GM12878 (cell line): Measurements from ENCODE around the gene UXS1. TPM values are rescaled to one million over a fixed set of nuclear protein-coding genes. Genes with fewer than 3 reads are reported as not detected.

Experiments
- ATAC-seq: fragments of 200-7000 bp; cut with Tn5 transposase; 3 replicates; pipeline ENCODE4 v1.9.1; 2020; ENCODE audit warnings: mild to moderate bottlenecking, moderate library complexity
- BruUV-seq: library from RNA; stranded (reverse); fragments of 400-500 nt; replicated peaks from 2 replicates; lab custom pipeline; 2021; lab: Mats Ljungman, UMichigan
- CTCF ChIA-PET: fragments of 300-600 bp; sonication (Branson Sonifier 250); formaldehyde crosslinking; extraction: SDS; loops from one replicate; lab custom pipeline; 2021; ENCODE audit warnings: inconsistent platforms; lab: Yijun Ruan, JAX
- POLR2A ChIA-PET: fragments of 350-600 bp; formaldehyde crosslinking; extraction: SDS; loops from one replicate; lab custom pipeline; 2021; ENCODE audit warnings: inconsistent platforms; lab: Charles Lee
- RAD21 ChIA-PET: fragments of 300-600 bp; sonication (Branson Sonifier 250); formaldehyde crosslinking; loops from one replicate; lab custom pipeline; 2023; ENCODE audit warnings: antibody characterized with exemption; ENCODE audit not compliant: unreplicated experiment; lab: Charles Lee
- SMC1A ChIA-PET: fragments of 300-600 bp; sonication (Branson Sonifier 250); formaldehyde crosslinking; loops from one replicate; lab custom pipeline; 2023; ENCODE audit not compliant: unreplicated experiment, uncharacterized antibody; lab: Charles Lee
- DNase-seq: peaks from one replicate; pipeline ENCODE4 v3.0.0-alpha.2; 2011; ENCODE audit warnings: low read depth, low spot score
- FAIRE-seq: peaks from 3 replicates; lab custom pipeline; 2011; peaks lifted over from hg19 to GRCh38; lab: Jason Lieb, UNC
- H2AFZ ChIP-seq: 2 replicates; pipeline ENCODE4 v1.6.0; 2011; ENCODE audit warnings: low read depth, low read length, control low read depth; ENCODE audit not compliant: control insufficient read depth
- H3K27ac ChIP-seq: 2 replicates; pipeline ENCODE4 v1.5.1; 2011; ENCODE audit warnings: control low read depth; ENCODE audit not compliant: control insufficient read depth, insufficient read depth
- H3K27me3 ChIP-seq, 2 experiments: replicated peaks in 1 of 2; 2 replicates each; pipeline versions ENCODE4 v1.6.0 to v1.6.1; 2011; ENCODE audit warnings: low read length in 1 of 2; ENCODE audit not compliant: control insufficient read depth in 2 of 2, insufficient read depth in 2 of 2
- H3K36me3 ChIP-seq, 2 experiments: 2 replicates each; pipeline ENCODE4 v1.5.1; 2011; ENCODE audit warnings: low read length in 1 of 2; ENCODE audit not compliant: control insufficient read depth in 2 of 2, insufficient read depth in 2 of 2
- H3K4me1 ChIP-seq: 2 replicates; pipeline ENCODE4 v1.6.1; 2011; ENCODE audit warnings: mild to moderate bottlenecking, low read length, moderate library complexity, mixed read lengths; ENCODE audit not compliant: control insufficient read depth, insufficient read depth
- H3K4me2 ChIP-seq: 2 replicates; pipeline ENCODE4 v1.6.0; 2011; ENCODE audit warnings: control low read depth; ENCODE audit not compliant: control insufficient read depth, insufficient read depth
- H3K4me3 ChIP-seq: fragments of 200-600 bp; sonication (generic); 2 replicates; pipeline ENCODE4 v1.5.1; 2016
- H3K79me2 ChIP-seq: 2 replicates; pipeline ENCODE4 v1.6.0; 2011; ENCODE audit warnings: low read length; ENCODE audit not compliant: control insufficient read depth, insufficient read depth
- H3K9ac ChIP-seq: 2 replicates; pipeline ENCODE4 v1.8.0; 2011; ENCODE audit warnings: low read length, control low read depth, mixed read lengths; ENCODE audit not compliant: control insufficient read depth, insufficient read depth
- H3K9me3 ChIP-seq: replicated peaks from 3 replicates; pipeline ENCODE4 v1.5.1; 2011; ENCODE audit warnings: mild to moderate bottlenecking, low read length; ENCODE audit not compliant: control insufficient read depth, insufficient read depth
- H4K20me1 ChIP-seq: 2 replicates; pipeline ENCODE4 v1.6.0; 2011; ENCODE audit not compliant: control insufficient read depth, insufficient read depth
- EZH2 ChIP-seq: IDR thresholded peaks from 2 replicates; pipeline ENCODE4 v1.6.1; 2012; ENCODE audit warnings: low read depth, mild to moderate bottlenecking, control low read depth, inconsistent platforms, low read length, borderline replicate concordance; ENCODE audit not compliant: control insufficient read depth
- GATAD2B ChIP-seq: fragments of 450-650 bp; conservative IDR thresholded peaks from 2 replicates; pipeline ENCODE4 v1.6.1; 2017; ENCODE audit warnings: low read depth, mild to moderate bottlenecking, moderate library complexity
- HCFC1 ChIP-seq: fragments of 150-350 bp; IDR thresholded peaks from 2 replicates; pipeline ENCODE4 v1.6.1; 2014; ENCODE audit warnings: low read length
- MEF2A ChIP-seq: IDR thresholded peaks from 2 replicates; pipeline ENCODE4 v1.6.1; 2011; ENCODE audit warnings: low read depth, mild to moderate bottlenecking, low read length, moderate library complexity; ENCODE audit not compliant: insufficient read depth
- NFXL1 ChIP-seq: fragments of 450-650 bp; IDR thresholded peaks from 2 replicates; pipeline ENCODE4 v1.6.1; 2017; ENCODE audit warnings: antibody characterized with exemption, mild to moderate bottlenecking, borderline replicate concordance
- NR2F1 ChIP-seq: fragments of 450-650 bp; conservative IDR thresholded peaks from 2 replicates; pipeline ENCODE4 v1.6.1; 2017; ENCODE audit warnings: mild to moderate bottlenecking
- RUNX3 ChIP-seq: IDR thresholded peaks from 2 replicates; pipeline ENCODE4 v1.6.1; 2012; ENCODE audit warnings: low read length, inconsistent platforms
- TAF1 ChIP-seq: IDR thresholded peaks from 2 replicates; pipeline ENCODE4 v1.6.1; 2011; ENCODE audit warnings: mild to moderate bottlenecking, low read depth, low read length, borderline replicate concordance
- YY1 ChIP-seq: IDR thresholded peaks from 2 replicates; pipeline ENCODE4 v1.6.1; 2011; ENCODE audit warnings: low read depth, mild to moderate bottlenecking, low read length
- WGBS: methylation state at CpG from one replicate; pipeline ENCODE4 v1.1.6; 2016; ENCODE audit warnings: low lambda C conversion rate; ENCODE audit not compliant: insufficient replicate concordance, insufficient coverage; ENCODE audit errors: missing lambda C conversion rate; 5-methylcytosine and 5-hydroxymethylcytosine counted together
- in situ Hi-C: fragments of 300-500 bp; cut with MboI; formaldehyde crosslinking; loops from 9 replicates; pipeline ENCODE4 v1.14.3; 2018; ENCODE audit warnings: mixed read lengths
- intact Hi-C: fragments of 100-400 bp; cut with micrococcal nuclease; formaldehyde crosslinking; loops from one replicate; pipeline ENCODE4 v1.14.2; 2022; ENCODE audit not compliant: unreplicated experiment
- polyA plus RNA-seq, 11 experiments: library from polyadenylated mRNA; depleted of rRNA in 4 of 11; unstranded in 6 of 11; stranded (reverse) in 5 of 11; fragments of >200 nt; fragmentation: Nextera tagmentation in 4 of 11; fragmentation: Illumina TruSeq in 1 of 11; extraction: Ambion mirVana in 4 of 11; extraction: Trizol in 1 of 11; gene quantifications; 1 replicate in 1 of 11; 2 replicates in 10 of 11; pipeline versions ENCODE4 v1.2.1 to v1.2.3, GENCODE V29; 2011 to 2016; ENCODE audit warnings: inconsistent platforms in 2 of 11, missing spikeins in 2 of 11, low read depth in 1 of 11
- total RNA-seq, 4 experiments: library from RNA; depleted of rRNA in 3 of 4; stranded (reverse); fragments of >200 nt in 3 of 4; fragmentation: Illumina TruSeq in 1 of 4; extraction: Trizol in 1 of 4; gene quantifications; 2 replicates each; pipeline versions ENCODE4 v1.2.1 to v1.2.3, GENCODE V29; 2013 to 2021
- TF ChIP-seq, protein P1 (sequence below): IDR thresholded peaks from 2 replicates; pipeline ENCODE4 v1.6.1; 2011; ENCODE audit warnings: borderline replicate concordance, low read depth, mild to moderate bottlenecking, moderate library complexity, mixed read lengths, low read length; ENCODE audit not compliant: insufficient read depth; ENCODE audit errors: extremely low read length
- TF ChIP-seq, protein P2 (sequence below): IDR thresholded peaks from 2 replicates; pipeline ENCODE4 v1.6.1; 2012; ENCODE audit warnings: low read depth, low read length, improper control_type of control experiment
- TF ChIP-seq, protein P3 (sequence below): fragments of 450-650 bp; IDR thresholded peaks from 2 replicates; pipeline ENCODE4 v1.6.1; 2017; ENCODE audit warnings: mild to moderate bottlenecking, low read depth, inconsistent platforms; ENCODE audit not compliant: poor library complexity, severe bottlenecking
- TF ChIP-seq, protein P4 (sequence below): fragments of 450-650 bp; IDR thresholded peaks from 2 replicates; pipeline ENCODE4 v1.6.1; 2017; ENCODE audit warnings: mild to moderate bottlenecking
- TF ChIP-seq, protein P5 (sequence below): fragments of 450-650 bp; IDR thresholded peaks from 2 replicates; pipeline ENCODE4 v1.6.1; 2017; ENCODE audit warnings: mild to moderate bottlenecking, moderate library complexity

The UXS1 gene
- total and polyA plus RNA-seq, 10 of the 15 experiments (the other 5 are each of a cell fraction or from before 2014, with no cell fraction given): 6.0 to 25.4 (median 24.0) TPM

DNA sequence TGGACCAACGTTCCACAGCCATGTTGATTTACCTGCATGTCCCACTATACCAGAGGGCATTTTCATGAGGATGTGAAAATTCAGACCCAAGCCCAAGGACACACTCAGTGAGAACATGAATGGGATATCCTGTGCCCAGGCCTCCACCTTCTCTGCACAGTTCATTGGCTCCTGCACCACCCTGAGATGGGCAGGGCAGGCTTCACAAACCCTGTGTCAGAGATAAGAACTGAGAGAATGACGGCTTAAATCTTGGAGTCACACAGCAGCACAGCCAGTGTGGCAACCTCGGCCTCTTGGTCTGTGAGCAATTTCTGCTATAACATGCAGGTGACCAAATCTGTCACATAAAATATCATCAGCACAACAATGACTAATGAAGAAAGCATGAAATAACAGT, 71.9 kb downstream of the UXS1 start:
- ChIA-PET POLR2A (no interaction called here), RAD21 (no interaction called here), SMC1A (no interaction called here), CTCF (interaction anchor here (0.7 kb wide), 1 partner anchor 197 kb away, joined by 3 read pairs; no protein-coding TSS in a partner anchor)
- no peaks in the 10 kb centered on the region for H3K4me1 ChIP-seq
- H3K27me3 ChIP-seq: no peaks in the 10 kb centered on the region
- H4K20me1 ChIP-seq: no peaks in the 10 kb centered on the region
- FAIRE-seq: no peak
- in situ Hi-C loops (no loop called here), intact Hi-C loops (no loop called here)
- WGBS: 78% methylated on average over 3 of the region's 3 CpGs
- no peak for DNase-seq
- no peak overlapping the region for H3K4me2 ChIP-seq
- H3K27ac ChIP-seq: no peak overlapping the region
- H3K9ac ChIP-seq: no peak overlapping the region
- H2AFZ ChIP-seq: no peak overlapping the region
- no peak for ATAC-seq
- peaks cover 9 to 10% of the 10 kb centered on the region in 2 experiments; a peak in 3 of 4 replicates for H3K36me3 ChIP-seq
- no peaks in the 10 kb centered on the region for H3K79me2 ChIP-seq
- no peak overlapping the region for H3K4me3 ChIP-seq
- no peaks in the 10 kb centered on the region for H3K9me3 ChIP-seq
- no TSS peak for BruUV-seq
- TF ChIP-seq YY1: no peak
- TF ChIP-seq GATAD2B: no peak
- no peak for TF ChIP-seq RUNX3
- TF ChIP-seq, protein P1, sequence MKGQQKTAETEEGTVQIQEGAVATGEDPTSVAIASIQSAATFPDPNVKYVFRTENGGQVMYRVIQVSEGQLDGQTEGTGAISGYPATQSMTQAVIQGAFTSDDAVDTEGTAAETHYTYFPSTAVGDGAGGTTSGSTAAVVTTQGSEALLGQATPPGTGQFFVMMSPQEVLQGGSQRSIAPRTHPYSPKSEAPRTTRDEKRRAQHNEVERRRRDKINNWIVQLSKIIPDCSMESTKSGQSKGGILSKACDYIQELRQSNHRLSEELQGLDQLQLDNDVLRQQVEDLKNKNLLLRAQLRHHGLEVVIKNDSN: no peak
- TF ChIP-seq HCFC1: no peak
- no peak for TF ChIP-seq NR2F1
- TF ChIP-seq, protein P2, sequence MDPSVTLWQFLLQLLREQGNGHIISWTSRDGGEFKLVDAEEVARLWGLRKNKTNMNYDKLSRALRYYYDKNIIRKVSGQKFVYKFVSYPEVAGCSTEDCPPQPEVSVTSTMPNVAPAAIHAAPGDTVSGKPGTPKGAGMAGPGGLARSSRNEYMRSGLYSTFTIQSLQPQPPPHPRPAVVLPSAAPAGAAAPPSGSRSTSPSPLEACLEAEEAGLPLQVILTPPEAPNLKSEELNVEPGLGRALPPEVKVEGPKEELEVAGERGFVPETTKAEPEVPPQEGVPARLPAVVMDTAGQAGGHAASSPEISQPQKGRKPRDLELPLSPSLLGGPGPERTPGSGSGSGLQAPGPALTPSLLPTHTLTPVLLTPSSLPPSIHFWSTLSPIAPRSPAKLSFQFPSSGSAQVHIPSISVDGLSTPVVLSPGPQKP: no peak
- no peak for TF ChIP-seq MEF2A
- TF ChIP-seq, protein P3, sequence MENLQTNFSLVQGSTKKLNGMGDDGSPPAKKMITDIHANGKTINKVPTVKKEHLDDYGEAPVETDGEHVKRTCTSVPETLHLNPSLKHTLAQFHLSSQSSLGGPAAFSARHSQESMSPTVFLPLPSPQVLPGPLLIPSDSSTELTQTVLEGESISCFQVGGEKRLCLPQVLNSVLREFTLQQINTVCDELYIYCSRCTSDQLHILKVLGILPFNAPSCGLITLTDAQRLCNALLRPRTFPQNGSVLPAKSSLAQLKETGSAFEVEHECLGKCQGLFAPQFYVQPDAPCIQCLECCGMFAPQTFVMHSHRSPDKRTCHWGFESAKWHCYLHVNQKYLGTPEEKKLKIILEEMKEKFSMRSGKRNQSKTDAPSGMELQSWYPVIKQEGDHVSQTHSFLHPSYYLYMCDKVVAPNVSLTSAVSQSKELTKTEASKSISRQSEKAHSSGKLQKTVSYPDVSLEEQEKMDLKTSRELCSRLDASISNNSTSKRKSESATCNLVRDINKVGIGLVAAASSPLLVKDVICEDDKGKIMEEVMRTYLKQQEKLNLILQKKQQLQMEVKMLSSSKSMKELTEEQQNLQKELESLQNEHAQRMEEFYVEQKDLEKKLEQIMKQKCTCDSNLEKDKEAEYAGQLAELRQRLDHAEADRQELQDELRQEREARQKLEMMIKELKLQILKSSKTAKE: no peak
- TF ChIP-seq, protein P4, sequence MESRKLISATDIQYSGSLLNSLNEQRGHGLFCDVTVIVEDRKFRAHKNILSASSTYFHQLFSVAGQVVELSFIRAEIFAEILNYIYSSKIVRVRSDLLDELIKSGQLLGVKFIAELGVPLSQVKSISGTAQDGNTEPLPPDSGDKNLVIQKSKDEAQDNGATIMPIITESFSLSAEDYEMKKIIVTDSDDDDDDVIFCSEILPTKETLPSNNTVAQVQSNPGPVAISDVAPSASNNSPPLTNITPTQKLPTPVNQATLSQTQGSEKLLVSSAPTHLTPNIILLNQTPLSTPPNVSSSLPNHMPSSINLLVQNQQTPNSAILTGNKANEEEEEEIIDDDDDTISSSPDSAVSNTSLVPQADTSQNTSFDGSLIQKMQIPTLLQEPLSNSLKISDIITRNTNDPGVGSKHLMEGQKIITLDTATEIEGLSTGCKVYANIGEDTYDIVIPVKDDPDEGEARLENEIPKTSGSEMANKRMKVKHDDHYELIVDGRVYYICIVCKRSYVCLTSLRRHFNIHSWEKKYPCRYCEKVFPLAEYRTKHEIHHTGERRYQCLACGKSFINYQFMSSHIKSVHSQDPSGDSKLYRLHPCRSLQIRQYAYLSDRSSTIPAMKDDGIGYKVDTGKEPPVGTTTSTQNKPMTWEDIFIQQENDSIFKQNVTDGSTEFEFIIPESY: no peak
- TF ChIP-seq, protein P5, sequence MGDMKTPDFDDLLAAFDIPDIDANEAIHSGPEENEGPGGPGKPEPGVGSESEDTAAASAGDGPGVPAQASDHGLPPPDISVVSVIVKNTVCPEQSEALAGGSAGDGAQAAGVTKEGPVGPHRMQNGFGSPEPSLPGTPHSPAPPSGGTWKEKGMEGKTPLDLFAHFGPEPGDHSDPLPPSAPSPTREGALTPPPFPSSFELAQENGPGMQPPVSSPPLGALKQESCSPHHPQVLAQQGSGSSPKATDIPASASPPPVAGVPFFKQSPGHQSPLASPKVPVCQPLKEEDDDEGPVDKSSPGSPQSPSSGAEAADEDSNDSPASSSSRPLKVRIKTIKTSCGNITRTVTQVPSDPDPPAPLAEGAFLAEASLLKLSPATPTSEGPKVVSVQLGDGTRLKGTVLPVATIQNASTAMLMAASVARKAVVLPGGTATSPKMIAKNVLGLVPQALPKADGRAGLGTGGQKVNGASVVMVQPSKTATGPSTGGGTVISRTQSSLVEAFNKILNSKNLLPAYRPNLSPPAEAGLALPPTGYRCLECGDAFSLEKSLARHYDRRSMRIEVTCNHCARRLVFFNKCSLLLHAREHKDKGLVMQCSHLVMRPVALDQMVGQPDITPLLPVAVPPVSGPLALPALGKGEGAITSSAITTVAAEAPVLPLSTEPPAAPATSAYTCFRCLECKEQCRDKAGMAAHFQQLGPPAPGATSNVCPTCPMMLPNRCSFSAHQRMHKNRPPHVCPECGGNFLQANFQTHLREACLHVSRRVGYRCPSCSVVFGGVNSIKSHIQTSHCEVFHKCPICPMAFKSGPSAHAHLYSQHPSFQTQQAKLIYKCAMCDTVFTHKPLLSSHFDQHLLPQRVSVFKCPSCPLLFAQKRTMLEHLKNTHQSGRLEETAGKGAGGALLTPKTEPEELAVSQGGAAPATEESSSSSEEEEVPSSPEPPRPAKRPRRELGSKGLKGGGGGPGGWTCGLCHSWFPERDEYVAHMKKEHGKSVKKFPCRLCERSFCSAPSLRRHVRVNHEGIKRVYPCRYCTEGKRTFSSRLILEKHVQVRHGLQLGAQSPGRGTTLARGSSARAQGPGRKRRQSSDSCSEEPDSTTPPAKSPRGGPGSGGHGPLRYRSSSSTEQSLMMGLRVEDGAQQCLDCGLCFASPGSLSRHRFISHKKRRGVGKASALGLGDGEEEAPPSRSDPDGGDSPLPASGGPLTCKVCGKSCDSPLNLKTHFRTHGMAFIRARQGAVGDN: no peak
- TF ChIP-seq NFXL1: no peak
- no peak for TF ChIP-seq EZH2
- no peak for TF ChIP-seq TAF1
